ENCODE results near the gene TIMM29. TPM values are rescaled to one million over a fixed set of nuclear protein-coding genes. Genes with fewer than 3 reads are reported as not detected.

The TIMM29 gene
- total RNA-seq, 2 donors from 2014 or later: 26.5 to 34.6 TPM

DNA sequence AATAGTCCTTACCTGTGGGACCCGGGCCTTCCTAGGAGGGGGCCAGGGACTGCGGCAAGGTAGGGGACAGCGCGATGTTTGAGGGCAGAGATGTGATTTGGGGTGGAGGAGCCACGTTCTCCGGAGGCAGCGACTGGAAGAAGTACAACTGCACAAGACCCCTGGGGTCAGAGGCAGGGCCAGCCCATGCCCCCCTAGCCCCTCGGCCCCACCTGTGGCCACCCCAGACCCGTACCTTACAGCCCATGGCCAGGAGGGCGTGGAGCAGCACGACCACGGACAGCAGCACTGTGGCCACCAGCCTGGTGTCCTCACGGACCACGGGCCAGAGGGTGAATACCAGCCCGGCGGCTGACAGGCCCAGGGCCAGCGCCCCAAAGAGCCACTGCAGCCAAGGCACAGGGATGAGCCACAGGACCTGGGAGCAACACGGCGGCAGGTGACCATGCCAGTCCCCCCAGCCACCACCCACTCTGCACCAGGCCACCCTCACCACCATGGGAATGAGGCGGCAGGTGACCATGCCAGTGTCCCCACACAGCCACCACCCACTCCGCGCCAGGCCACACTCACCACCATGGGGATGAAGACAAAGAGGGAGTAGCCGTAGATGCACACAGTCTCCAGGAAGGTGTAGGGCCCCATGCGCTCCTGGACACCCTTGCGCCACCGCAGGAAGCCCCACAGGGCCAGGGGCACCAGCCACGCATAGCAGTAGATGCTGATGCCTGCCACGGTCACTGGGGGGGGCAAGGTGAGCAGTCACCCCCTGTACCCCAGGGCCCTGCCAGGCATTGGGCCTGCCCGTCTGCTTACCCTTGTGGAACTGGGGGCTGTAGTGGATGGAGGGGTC lies 5.1 kb upstream of the TIMM29 start:
- ATAC-seq (no peak), DNase-seq (no peak)
- H3K27ac ChIP-seq: no peak overlapping the region
- peaks cover 32% of the 10 kb centered on the region for H3K4me1 ChIP-seq
- TF ChIP-seq, protein P1, sequence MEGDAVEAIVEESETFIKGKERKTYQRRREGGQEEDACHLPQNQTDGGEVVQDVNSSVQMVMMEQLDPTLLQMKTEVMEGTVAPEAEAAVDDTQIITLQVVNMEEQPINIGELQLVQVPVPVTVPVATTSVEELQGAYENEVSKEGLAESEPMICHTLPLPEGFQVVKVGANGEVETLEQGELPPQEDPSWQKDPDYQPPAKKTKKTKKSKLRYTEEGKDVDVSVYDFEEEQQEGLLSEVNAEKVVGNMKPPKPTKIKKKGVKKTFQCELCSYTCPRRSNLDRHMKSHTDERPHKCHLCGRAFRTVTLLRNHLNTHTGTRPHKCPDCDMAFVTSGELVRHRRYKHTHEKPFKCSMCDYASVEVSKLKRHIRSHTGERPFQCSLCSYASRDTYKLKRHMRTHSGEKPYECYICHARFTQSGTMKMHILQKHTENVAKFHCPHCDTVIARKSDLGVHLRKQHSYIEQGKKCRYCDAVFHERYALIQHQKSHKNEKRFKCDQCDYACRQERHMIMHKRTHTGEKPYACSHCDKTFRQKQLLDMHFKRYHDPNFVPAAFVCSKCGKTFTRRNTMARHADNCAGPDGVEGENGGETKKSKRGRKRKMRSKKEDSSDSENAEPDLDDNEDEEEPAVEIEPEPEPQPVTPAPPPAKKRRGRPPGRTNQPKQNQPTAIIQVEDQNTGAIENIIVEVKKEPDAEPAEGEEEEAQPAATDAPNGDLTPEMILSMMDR (IDR thresholded peaks at IDR 0.05): no peak
- no peak for TF ChIP-seq POLR2A (IDR thresholded peaks at IDR 0.05)
- H3K4me3 ChIP-seq: no peak overlapping the region
- 89% methylated on average over 10 to 26 of the region's 29 CpGs for WGBS, 2 donors
- H3K9me3 ChIP-seq: no peaks in the 10 kb centered on the region
- H3K27me3 ChIP-seq: no peaks in the 10 kb centered on the region
- intact Hi-C loops (cut with DNase I): loop anchor here (10.0 kb wide), 1 partner anchor 49 kb away; the partner anchor contains the start of gene CARM1
- H3K36me3 ChIP-seq (replicated peaks in 1 of 2; ENCODE audit: insufficient read depth in 1 of 2, low read depth in 2 of 2): peaks cover 0 to 15% of the 10 kb centered on the region in 2 donors

DNA sequence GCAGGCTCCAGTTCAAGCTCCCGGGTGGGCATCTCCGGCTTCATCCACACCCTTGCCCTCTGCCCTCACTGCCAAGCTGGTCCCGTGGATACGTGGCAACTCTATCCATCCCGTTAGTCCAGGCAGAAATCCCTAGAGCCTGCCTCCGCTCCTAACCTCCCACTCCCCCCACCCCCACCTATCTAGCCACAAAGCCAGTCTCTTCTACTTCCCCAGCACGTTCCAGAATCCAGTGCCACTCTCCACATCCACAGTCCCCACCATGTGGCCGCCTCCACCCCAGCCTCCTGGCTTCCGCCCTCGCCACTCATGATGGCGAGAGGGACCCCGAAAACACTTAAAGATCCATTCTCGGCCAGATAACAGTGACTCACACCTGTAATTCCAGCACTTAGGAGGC lies 4.0 kb upstream of the TIMM29 start:
- 89 to 92% methylated on average over 12 to 13 of the region's 13 CpGs for WGBS, 2 donors
- TF ChIP-seq, protein P1 (IDR thresholded peaks at IDR 0.05): no peak
- TF ChIP-seq POLR2A (IDR thresholded peaks at IDR 0.05): no peak
- H3K36me3 ChIP-seq (replicated peaks in 1 of 2; ENCODE audit: insufficient read depth in 1 of 2, low read depth in 2 of 2): peaks cover 0 to 15% of the 10 kb centered on the region in 2 donors
- H3K4me3 ChIP-seq: no peak overlapping the region
- intact Hi-C loops (cut with DNase I): loop anchor here (10.0 kb wide), 1 partner anchor 50 kb away; the partner anchor contains the start of gene CARM1
- H3K9me3 ChIP-seq: no peaks in the 10 kb centered on the region
- ATAC-seq: no peak
- H3K4me1 ChIP-seq: peaks cover 26% of the 10 kb centered on the region
- no peak for DNase-seq
- no peaks in the 10 kb centered on the region for H3K27me3 ChIP-seq
- H3K27ac ChIP-seq: no peak overlapping the region

DNA sequence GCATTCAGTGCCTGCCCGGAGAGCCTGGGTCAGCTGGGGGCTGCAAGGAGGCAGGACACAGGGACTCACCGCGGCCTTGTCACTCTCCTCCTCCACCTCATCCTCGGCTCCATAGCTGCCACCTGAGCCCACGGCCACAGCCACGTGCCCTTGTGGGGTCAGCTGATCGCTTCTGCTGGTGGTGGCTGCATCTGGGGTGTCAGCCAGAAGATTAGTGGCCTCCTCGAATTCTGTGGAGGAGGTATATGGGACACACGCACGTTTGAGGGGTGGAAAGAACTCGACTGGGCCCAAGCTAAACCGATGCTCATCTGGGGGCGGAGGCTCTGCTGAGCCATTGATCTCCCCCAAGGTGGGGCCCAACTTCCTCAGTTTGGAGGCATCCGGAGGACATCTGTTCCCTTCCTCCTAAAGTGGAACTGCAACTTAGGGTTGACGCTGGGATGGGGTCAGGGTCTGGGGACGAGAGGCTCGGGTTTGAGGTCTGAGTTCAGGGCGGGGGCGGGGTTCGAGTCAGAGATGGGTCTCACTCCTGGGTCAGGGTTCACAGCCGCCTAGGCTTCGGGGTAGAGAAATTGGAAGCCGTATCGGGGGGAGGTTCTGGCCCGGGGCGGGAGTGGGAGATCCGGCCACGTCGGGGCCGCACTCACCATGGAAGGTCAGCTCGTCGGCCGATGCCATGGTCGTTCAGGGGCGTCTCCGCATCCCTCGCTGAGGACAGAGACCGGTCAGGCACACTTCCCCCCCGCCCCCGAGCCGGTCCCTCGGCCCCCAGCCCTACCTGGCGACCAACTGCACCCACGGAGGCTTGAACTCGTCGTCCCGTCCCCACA lies 665 bp upstream of the TIMM29 start:
- Histone ChIP-seq H3K27ac (peak overlapping the region; percentile 48 to 83 (median 76)), H3K4me1 (peaks cover 32% of the 10 kb centered on the region), H3K27me3 (no peaks in the 10 kb centered on the region), H3K36me3 (replicated peaks in 1 of 2; ENCODE audit: insufficient read depth in 1 of 2, low read depth in 2 of 2) (peaks cover 0 to 10% of the 10 kb centered on the region in 2 donors), H3K9me3 (no peaks in the 10 kb centered on the region), H3K4me3 (peak overlapping the region; percentile 30 to 97)
- peak in 2 of 4 donors; percentile 18 to 47 for DNase-seq
- intact Hi-C loops (cut with DNase I): loop anchor here (10.0 kb wide), 1 partner anchor 53 kb away; the partner anchor contains the start of gene CARM1
- peak; percentile 5 for ATAC-seq
- TF ChIP-seq, protein P1 (IDR thresholded peaks at IDR 0.05): no peak
- no peak for TF ChIP-seq POLR2A (IDR thresholded peaks at IDR 0.05)
- 0 to 4% methylated on average over 13 to 41 of the region's 47 CpGs for WGBS, 2 donors

DNA sequence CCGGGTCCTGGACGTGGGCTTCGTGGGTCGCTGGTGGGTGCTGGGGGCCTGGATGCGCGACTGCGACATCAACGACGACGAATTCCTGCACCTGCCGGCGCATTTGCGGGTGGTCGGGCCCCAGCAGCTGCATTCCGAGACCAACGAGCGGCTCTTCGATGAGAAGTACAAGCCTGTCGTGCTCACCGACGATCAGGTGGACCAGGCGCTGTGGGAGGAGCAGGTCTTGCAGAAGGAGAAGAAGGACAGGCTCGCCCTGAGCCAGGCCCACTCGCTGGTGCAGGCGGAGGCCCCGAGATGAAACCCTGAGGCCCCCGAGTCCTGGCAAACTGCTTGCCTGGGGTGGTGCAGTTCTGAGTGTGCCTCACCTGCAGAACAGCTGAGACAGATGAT lies 787 bp downstream of the TIMM29 start:
- peak overlapping the region in 3 of 4 donors; percentile 54 to 83 (median 82) for H3K27ac ChIP-seq
- intact Hi-C loops (cut with DNase I): loop anchor here (10.0 kb wide), 1 partner anchor 55 kb away; the partner anchor contains the start of gene CARM1
- ATAC-seq: no peak

More for the DNA sequence above, 787 bp downstream of the TIMM29 start:
- WGBS, 2 donors: 0 to 4% methylated on average over 3 to 24 of the region's 27 CpGs
- Histone ChIP-seq H3K27me3 (no peaks in the 10 kb centered on the region), H3K4me3 (peak overlapping the region; percentile 30 to 97), H3K9me3 (no peaks in the 10 kb centered on the region), H3K36me3 (replicated peaks in 1 of 2; ENCODE audit: insufficient read depth in 1 of 2, low read depth in 2 of 2) (no peaks in the 10 kb centered on the region), H3K4me1 (peaks cover 32% of the 10 kb centered on the region)
- no peak for DNase-seq
- TF ChIP-seq POLR2A (IDR thresholded peaks at IDR 0.05): no peak
- TF ChIP-seq, protein P1 (IDR thresholded peaks at IDR 0.05): no peak
